NCI-H1436 treated with DMSO at 0.1 percent for 48 hours (cell line): ENCODE data around the gene MRGPRD.
"Not testable (repeated sequence)": the region's sequence is repeated elsewhere in the genome, so short reads cannot be mapped to it uniquely, and the experiment has no call there.

Experiments
- DNase-seq: peaks from one replicate; lab custom pipeline; 2025; lab: John Stamatoyannopoulos, UW

The MRGPRD gene

DNA sequence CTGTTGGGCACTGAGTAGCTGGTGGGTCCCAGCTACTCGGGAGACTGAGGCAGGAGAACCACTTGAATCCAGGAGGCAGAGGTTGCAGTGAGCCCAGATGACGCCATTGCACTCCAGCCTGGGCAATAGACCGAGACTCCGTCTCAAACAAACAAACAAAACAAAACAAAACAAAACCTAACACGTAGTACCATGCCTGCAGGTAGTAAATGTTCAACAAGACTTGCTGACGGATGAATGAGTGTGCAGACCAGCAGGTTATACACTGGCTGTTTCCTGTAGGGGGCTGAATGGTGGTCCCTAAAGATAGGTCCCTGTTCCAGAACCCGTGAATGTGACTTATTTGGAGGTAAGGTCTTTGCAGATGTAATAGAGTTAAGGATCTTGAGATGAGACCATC is 12.8 kb upstream of the MRGPRD start:
- DNase-seq: no peak

DNA sequence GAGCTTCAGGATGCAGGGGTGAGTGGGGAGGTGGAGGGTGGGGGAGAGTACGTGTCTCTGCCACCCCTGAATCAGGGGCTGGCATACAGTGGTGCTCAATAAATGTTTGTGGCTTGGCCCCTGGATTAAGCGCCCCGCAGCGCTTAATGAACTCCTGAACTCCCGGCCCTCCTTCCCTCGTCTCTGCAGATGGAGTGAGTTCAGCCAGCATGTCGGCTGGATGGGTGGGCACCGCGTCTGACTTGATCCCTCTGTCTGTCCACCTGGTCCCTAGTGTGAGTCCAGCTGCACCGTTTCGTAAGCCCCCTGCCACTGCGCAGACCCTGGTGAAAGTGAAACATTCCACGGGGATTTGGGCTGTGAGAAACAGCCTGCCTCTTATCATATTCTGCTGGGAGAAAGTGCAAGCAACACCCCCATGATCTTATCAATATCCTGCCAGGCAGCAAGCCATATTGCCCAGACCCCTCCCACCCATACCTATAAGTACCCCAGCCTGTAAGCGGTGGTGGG is 12.0 kb upstream of the MRGPRD start:
- no peak for DNase-seq

DNA sequence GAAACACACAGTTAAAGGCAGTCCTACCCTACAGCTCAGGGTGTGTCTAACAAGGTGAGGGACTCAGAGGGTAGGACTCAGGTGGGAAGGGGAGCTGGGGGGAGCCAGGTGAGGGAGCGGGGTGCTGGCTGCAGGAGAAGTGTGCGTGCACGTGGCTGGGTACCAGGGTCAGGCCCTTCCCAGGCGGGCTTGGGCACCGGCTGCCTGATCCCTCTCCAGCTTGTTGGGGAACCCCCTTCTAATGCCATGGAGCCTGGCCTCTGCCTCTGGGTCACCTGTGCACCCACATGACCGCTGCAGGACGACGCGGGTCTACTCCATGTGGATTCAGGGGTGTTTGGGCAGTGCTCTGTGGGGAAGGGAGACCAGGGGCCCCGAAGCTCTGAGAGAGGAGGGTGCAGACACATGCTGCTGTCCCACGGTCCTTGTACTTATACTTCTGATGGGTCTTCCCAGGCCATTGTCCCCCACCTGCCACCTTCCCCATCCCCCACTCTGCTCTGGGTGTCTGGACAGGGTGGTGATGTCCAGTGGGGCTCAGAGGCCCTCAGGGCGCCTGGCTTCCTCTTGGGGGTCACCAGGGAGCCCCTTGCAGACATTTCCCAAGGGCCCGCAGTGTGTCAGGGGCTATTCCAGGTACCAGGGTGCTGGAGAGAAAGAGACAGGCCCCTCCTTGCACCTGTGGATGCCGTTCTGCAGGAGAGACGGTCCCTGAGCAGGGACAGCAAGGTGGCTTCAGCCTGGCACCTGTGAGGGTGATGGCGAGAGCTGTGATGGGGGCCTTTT is 10.4 kb upstream of the MRGPRD start:
- no peak for DNase-seq

DNA sequence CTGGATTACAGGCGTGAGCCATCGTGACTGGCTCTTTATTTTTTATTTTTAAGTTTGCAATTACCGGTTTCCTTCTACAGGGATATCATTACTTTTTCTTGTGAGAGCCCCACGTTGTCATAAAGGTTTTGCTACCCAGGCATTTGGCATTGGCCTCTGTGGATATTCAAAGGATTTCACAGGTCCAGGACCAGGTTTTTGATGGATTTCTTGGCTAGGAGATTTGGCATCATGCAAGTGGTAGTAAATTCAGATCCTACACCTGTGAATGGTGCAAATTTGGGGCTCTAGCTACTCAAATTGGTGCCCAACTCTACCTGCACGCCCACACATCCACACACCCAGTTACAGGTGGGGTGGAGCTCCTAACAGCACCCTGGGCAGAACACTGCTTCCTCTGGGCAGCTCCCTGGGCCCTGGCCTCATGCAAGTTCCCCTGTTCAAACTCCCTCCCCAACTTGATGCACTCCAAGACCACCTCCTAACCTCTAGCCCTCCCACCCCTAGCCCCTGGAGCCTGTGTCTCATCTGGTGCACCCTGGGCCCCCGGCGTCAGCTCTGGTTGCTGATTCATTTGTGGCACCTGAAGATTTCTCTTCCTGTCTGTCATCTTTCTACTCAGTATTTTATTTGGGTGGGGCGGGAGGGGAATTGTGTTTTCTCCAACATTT is 9.3 kb upstream of the MRGPRD start:
- no peak for DNase-seq

DNA sequence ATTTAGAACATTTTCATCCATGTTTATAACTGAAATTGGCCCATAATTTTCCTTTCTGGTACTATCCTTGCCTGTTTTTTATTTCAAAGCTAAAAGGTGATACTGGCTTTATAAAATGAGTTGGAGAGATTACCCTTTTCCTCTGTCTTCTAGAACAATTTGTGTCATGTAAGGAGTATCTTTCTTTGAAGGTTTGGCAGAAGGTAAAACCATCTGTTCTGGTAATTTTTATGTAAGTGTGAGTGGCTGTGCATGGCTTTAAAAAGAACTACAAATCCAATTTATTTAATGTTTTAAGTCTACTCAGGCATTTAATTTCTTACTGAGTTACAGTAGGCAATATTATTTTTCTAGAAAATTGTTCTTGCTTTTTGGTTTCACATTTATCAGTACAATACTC is 7.7 kb upstream of the MRGPRD start:
- no peak for DNase-seq

DNA sequence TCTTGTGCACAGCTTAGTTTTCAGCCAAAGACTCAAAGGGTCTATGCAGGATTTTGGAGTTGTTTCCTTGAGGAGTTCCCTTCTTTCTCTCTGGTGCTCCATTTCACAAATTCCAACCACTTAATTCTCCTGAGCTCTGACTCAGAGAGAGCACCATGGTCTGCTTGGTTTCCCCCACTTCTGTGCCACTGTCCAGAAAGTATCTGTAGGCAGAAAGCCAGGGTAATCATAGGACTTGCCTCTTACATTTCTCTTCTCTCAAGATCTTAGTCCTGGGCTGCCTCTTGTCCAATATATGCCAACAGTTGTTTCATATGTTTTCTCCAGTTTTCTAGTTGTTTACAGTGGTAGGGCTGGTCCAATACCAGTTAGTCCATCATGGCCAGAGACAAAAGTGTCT is 6.4 kb upstream of the MRGPRD start:
- no peak for DNase-seq

DNA sequence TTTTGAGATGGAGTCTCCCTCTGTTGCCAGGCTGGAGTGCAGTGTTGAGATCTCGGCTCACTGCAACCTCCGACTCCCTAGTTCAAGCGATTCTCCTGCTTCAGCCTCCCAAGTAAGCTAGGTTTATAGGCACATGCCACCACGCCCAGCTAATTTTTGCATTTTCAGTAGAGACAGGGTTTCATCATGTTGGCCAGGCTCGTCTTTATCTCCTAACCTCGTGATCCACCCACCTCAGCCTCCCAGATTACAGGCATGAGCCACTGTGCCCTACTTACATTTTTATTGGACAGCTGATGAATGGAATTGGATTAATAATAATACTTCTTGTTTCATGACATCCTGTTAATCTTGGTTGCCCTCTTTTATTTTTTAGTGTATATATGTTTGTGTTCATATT is 3.0 kb upstream of the MRGPRD start:
- DNase-seq: no peak

DNA sequence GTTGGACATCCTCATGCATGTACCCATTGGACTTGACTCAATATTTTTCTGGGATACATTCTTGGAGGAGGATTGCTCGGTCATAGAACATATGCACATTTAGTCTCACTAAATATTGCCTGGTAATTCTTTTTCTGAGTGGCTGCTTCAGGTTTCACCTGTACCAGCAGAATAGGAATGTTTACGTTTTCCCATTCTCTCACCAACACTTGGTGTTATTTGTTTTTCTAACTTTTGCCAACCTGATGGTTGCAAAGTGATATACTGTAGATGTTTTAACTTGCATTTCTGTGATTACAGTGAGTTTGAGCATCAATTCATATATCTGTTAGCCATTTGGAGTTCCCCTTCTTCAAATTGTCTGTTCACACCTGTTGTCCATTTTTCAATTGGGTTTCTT is 1.3 kb upstream of the MRGPRD start:
- no peak for DNase-seq

DNA sequence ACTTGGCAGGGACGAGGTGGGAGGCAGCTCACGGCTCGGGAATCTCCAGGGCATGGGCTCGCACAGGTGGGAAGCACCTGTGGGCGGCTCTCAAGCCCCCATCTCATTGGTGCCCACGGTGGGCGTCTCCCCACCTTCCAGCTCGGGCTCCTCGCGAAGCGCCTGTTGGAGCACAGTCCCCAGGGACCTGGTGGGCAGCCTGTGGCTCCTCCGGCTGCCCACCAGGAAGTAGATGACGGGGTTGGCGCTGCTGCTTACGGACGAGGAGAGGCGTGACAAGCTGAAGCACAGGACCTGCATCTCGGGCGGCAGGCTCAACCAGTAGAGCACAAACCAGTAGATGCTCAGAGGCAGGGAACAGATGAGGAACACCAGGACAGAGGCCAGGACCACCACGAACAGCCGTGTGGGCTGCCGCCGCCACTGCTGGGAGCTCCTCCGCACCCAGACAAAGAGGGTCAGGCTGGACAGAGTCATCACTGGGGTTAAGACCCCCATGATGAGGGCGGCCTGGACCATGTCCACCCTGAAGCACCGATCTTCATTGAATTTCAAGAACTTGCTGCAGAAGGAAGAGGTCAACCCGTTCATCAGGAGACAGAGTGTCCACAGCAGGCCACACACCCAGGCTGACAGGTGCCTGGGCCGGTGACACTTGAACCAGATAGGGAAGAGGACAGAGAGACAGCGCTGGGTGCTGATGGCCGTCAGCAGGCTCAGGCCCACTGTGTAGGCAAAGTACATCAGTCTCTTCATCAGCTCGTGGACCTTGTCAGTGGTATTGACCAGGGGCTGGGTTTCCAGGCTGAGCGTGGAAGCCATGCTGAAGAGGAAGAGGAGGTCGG is 633 bp downstream of the MRGPRD start:
- DNase-seq: no peak

DNA sequence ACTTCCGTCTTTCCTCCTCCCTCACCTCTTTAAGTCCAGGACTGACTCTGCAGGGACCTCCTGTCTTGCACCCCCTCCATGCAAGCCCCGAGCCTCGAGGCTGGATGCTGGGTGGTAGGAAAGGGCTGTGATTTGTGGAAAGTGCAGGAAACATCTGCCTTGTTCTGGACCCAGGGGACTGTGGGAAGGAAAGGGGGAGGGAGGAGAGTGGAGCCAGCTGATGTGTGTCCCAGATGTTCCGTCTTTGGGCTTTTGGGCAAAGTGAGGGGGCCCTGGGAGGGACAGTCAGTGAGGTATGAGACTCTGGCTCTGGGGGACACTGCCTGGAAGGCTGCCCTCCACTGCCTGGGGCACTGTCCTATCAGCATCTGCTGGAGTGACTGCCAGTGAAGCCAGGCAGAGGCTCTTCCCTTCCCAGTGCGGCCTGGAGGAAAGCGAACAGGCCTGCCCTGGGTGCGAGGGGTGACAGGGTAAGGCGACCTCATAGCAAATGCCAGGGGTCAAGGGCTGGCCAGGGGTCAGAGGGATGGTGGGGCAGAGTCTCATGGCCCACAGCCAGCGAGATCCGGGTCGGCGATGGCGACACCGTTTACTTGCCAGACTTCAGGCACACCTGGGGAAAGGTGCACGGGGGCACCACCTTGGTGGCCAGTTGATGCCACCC is 1.7 kb downstream of the MRGPRD start:
- no peak for DNase-seq

DNA sequence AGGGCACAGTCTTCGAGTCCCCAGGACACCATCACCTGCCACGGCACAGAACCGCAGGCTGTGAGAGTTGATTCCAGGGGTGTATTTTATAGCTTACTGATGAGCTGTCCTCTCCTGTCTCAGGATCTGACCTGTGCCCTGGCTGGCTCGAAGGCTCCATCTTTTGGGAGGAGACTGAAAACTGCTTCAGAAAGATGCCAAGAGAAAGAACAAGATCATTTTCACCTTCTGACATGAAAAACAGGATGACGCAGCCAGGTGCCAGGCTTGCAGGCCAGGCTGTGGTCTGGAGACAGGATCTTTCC is 2.2 kb downstream of the MRGPRD start:
- no peak for DNase-seq

DNA sequence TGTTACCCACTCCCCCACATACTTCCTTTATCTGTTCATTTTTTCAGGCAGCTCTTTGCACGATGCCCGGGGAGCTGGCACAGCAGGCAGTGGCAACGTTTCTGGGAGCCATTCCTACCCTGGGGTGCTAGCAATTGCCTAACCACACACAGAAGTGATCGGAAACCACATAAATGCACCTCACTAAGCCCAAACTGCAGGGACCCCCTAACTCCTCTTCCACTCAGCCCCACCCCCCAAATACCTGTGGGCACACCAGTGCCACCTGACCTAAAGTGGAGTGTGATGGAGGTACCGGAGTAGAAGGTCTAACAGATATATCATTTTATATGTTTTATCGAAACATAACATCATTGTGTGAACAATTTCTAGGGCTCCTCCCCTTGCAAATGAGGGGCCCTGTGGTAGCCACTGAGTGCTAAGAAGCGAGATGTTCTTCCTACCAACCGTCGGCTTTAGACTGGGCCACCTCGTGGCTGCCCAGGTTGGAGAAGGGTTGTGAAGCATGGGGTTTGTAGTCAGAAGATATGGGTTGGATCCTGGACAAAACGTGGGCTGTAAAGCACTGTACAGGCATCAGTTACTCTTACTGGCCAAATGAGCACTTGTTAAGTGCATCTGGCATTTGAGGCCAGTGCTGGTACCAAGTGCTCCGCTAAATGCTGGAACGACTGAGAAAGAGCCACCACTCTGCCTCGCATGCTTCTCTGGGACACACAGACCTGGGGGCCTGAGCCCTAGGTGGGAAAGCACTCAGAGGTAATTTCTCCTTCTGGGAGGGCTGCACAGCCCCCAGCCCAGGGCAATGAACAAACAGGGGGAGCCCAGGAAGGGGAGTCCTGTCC is 2.8 kb downstream of the MRGPRD start:
- no peak for DNase-seq

DNA sequence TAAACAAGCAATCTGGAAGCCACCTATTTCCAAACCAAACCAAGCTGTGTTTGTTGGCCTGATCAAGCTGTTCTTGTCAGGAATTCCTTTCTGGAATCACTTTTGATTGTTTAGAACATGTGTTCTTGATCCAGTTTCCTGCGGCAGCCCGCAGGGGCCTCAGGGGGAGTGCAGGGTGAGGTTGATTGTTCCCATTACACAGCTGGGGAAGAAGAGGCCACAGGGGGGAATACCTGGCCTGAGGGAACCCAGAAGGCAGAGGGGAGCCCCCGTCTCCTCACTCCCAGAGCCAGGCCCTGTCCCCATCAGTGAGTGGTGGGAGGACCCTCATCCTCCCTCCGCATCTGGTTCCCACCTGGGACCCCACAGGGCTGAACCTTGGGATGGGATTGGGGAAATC is 4.2 kb downstream of the MRGPRD start:
- no peak for DNase-seq

DNA sequence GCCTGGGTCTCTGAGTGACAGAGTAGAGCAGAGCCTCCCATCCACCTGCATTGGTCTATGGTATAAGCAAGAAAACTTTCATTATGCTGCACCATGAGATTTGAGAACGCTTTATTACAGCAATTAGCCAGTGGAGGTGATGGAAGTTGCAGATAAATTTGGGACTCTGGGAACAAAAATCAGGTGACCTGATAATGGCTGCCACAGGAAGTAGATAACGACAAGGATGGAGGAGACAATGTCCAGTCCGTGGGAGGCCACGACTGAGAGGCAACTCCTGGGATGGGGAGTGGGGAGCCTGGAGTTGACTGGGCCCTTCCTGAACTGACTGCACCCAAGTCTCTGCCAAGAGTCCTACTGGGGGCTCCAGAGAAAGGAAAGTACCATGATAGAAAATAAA is 4.7 kb downstream of the MRGPRD start:
- no peak for DNase-seq

DNA sequence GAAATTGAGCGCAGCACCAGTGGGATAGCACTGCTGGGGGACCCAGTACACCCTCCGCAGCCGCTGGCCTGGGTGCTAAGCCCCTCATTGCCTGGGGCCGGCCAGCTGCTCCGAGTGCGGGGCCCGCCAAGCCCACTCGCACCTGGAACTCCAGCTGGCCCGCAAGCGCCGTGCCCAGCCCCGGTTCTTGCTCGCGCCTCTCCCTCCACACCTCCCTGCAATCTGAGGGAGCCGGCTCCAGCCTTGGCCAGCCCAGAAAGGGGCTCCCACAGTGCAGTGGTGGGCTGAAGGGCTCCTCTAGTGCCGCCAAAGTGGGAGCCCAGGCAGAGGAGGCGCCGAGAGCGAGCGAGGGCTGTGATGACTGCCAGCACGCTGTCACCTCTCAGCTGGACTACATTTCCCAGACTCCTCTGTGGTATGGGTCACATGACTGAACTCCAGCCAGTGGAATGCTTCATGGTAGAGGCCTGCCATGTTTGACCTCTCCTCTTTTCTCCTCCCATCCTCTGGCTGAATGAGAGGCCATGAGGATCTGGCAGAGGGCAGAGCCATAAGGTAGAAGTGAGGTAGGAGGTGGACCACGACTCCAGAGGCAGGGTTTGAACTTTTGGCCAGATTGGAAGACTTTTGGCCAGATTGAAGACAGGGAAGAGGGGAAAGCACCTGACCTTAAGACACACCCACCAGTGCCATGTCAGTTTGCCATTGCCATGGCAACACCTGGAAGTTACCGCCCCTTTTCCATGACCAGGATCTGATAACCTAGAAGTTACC is 6.2 kb downstream of the MRGPRD start:
- DNase-seq: no peak

DNA sequence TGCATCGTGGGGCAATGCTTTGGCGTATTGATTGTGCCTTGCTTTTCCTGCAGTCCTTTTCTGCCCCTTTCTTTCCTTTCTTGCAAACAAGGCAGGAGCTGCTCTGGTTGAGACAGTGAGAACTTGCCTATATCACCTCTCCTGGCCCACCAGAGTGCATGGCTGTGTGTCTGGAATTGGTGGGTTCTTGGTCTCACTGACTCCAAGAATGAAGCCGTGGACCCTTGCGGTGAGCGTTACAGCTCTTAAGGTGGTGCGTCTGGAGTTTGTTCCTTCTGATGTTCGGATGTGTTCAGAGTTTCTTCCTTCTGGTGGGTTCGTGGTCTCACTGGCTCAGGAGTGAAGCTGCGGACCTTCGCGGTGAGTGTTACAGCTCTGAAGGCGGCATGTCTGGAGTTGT is 7.1 kb downstream of the MRGPRD start:
- not testable (repeated sequence) for DNase-seq

DNA sequence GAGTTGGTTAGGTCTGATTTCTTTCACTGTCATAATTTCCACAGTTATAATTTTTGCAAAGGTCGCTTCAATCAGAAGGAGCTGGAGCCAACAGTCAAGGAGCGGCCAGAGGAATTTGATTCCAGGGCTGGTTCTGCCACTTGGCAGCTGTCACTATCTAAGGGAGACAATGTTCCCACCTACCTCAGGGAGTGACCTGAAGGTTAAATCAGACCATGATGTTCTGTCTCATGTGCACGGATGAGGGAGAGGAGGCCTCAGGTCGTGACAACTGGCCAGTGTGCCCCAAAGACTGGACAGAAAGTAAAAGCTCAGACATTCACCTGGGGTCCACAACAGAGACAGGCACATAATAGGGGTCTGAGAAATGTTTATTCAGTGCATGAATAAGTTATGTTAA is 7.6 kb downstream of the MRGPRD start:
- DNase-seq: no peak

DNA sequence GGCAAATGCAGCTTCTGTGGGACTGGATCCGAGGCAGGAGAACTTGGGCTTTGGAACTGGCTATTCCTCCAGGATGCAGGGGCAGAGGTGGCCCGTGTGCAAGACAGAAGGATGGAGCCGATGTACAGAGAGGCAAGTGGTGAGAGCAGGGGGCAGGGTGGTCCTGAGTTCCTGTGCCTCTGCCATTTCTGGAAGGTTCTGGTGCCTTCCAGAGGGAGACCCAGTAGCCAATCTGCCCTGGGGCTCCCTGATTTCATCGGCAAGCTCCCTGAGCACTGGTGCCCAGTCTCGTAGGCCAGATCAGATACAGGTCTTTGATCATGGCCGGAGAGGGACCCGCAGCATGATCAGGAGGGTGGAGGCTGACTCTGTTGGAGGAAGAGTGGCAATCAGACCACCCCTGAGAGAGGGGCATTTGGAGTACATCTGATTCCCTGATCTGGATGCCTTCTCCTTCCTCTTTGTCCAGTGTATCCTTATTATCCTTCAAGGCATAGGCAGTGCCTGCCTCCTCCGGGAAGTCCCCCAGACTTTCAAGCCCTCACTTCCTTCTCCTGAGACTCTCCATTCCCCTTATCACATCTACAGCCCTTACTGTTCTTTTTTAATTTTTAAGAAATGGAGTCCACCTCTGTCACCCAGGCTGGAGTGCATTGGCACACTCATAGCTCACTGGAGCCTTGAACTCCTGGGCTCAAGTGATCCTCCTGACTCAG is 9.7 kb downstream of the MRGPRD start:
- no peak for DNase-seq

DNA sequence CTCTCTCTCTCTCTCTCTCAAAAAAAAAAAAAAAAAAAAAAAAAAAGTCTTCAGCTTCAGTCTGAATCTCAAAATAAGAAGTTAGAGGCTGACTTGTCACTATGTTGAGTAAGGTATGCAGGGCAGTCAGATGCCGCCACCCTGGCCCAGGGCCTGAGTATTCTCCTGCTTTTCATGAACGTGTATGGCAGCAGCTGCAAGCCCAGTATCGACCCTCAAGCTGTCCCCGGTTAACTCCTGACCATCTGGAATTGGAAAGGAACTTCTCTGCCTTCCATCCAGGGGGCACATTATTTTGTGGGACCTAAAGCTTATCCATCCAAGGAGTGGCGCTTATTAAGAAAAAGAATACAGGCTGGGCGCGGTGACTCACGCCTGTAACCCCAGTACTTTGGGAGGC is 11.4 kb downstream of the MRGPRD start:
- no peak for DNase-seq
